HepG2 (cell line): Measurements from ENCODE around the gene OPA3. TPM values are rescaled to one million over a fixed set of nuclear protein-coding genes. Genes with fewer than 3 reads are reported as not detected.
A peak's percentile ranks its signal among the peaks of the same experiment; 100 is the strongest.

Source experiments
- ATAC-seq: fragments of 200-7000 bp; cut with Tn5 transposase; 3 replicates; pipeline ENCODE4 v1.9.1; 2020; ENCODE audit warnings: mild to moderate bottlenecking, moderate library complexity
- BruUV-seq: library from RNA; stranded (reverse); fragments of 400-500 nt; replicated peaks from 2 replicates; lab custom pipeline; 2021; lab: Mats Ljungman, UMichigan
- CTCF ChIA-PET: fragments of 300-600 bp; formaldehyde crosslinking; extraction: SDS; loops from one replicate; lab custom pipeline; 2021; ENCODE audit warnings: low total read pairs, inconsistent platforms, low intra/inter-chr PET ratio; lab: Yijun Ruan, JAX
- POLR2A ChIA-PET: fragments of 350-600 bp; sonication (Branson Sonifier 250); formaldehyde crosslinking; loops from one replicate; lab custom pipeline; 2020; ENCODE audit warnings: antibody characterized with exemption, inconsistent platforms; lab: Yijun Ruan, JAX
- DNase-seq: peaks from one replicate; pipeline ENCODE4 v3.0.0-alpha.2; 2015; ENCODE audit warnings: low spot score
- FAIRE-seq: peaks from 3 replicates; lab custom pipeline; 2011; peaks lifted over from hg19 to GRCh38; lab: Jason Lieb, UNC
- H2AFZ ChIP-seq: one replicate; pipeline ENCODE4 v1.6.1; 2011; ENCODE audit warnings: low read length, inconsistent platforms
- H3K27ac ChIP-seq: fragments of 300-600 bp; 3 replicates; pipeline ENCODE4 v1.8.0; 2011; ENCODE audit warnings: mixed run types, mild to moderate bottlenecking, mixed read lengths, low read length, inconsistent platforms; ENCODE audit not compliant: insufficient read depth; ENCODE audit errors: extremely low read length
- H3K27me3 ChIP-seq, 2 experiments: fragments of 200-600 bp in 1 of 2; 2 replicates in 1 of 2; 3 replicates in 1 of 2; pipeline versions ENCODE4 v1.6.0 to v1.8.0; 2011; ENCODE audit warnings: low read length in 2 of 2, mild to moderate bottlenecking in 2 of 2, moderate library complexity in 2 of 2, inconsistent platforms in 1 of 2; ENCODE audit not compliant: insufficient read depth in 2 of 2, control insufficient read depth in 1 of 2
- H3K36me3 ChIP-seq, 2 experiments: fragments of 200-600 bp in 1 of 2; replicated peaks in 1 of 2; 2 replicates in 1 of 2; 3 replicates in 1 of 2; pipeline versions ENCODE4 v1.5.1 to v1.8.0; 2011; ENCODE audit warnings: low read length in 2 of 2, inconsistent platforms in 1 of 2; ENCODE audit not compliant: insufficient read depth in 2 of 2, control insufficient read depth in 1 of 2
- H3K4me1 ChIP-seq: 2 replicates; pipeline ENCODE4 v1.5.1; 2012; ENCODE audit warnings: low read length, inconsistent platforms; ENCODE audit not compliant: insufficient read depth
- H3K4me2 ChIP-seq: 2 replicates; pipeline ENCODE4 v1.6.0; 2011; ENCODE audit warnings: low read depth, low read length, inconsistent platforms
- H3K4me3 ChIP-seq, 3 experiments: fragments of 200-600 bp in 1 of 3; sonication (generic), shearing (Covaris generic) in 1 of 3; replicated peaks in 1 of 3; 2 replicates each; pipeline ENCODE4 v1.5.1; 2011 to 2016; ENCODE audit warnings: low read length in 3 of 3, inconsistent platforms in 2 of 3, low read depth in 2 of 3, mild to moderate bottlenecking in 2 of 3, control low read depth in 1 of 3, mixed read lengths in 1 of 3; ENCODE audit not compliant: insufficient read depth in 1 of 3
- H3K79me2 ChIP-seq: one replicate; pipeline ENCODE4 v1.6.1; 2011; ENCODE audit warnings: low read length, inconsistent platforms; ENCODE audit not compliant: insufficient read depth
- H3K9ac ChIP-seq: 2 replicates; pipeline ENCODE4 v1.6.0; 2011; ENCODE audit warnings: mild to moderate bottlenecking, low read depth, low read length, inconsistent platforms; ENCODE audit not compliant: insufficient read depth
- H3K9me3 ChIP-seq: 2 replicates; pipeline ENCODE4 v1.5.1; 2012; ENCODE audit warnings: mild to moderate bottlenecking, low read length
- H4K20me1 ChIP-seq: 2 replicates; pipeline ENCODE4 v1.6.0; 2011; ENCODE audit warnings: inconsistent platforms, mild to moderate bottlenecking, low read length, moderate library complexity; ENCODE audit not compliant: insufficient read depth
- AGO2 ChIP-seq: fragments of 200-400 bp; formaldehyde crosslinking; optimal IDR thresholded peaks from 2 replicates; pipeline ENCODE3; 2017; ENCODE audit warnings: mild to moderate bottlenecking, low read depth, low read length, moderate library complexity
- ARNT2 ChIP-seq: sonication (generic); formaldehyde crosslinking; IDR thresholded peaks from 2 replicates; pipeline ENCODE4 v1.8.0; 2022; ENCODE audit warnings: mild to moderate bottlenecking, low read depth, missing genetic modification reagents, moderate library complexity
- DNMT3B ChIP-seq: conservative IDR thresholded peaks from 2 replicates; pipeline ENCODE4 v1.6.1; 2016; ENCODE audit warnings: missing biosample characterization, control low read depth
- EZH2 ChIP-seq: conservative IDR thresholded peaks from 2 replicates; pipeline ENCODE4 v1.6.1; 2012; ENCODE audit warnings: mild to moderate bottlenecking, low read depth, low read length, moderate library complexity
- FLYWCH1 ChIP-seq: sonication (generic); formaldehyde crosslinking; IDR thresholded peaks from 2 replicates; pipeline ENCODE4 v1.8.1; 2023; ENCODE audit warnings: mild to moderate bottlenecking, missing genetic modification reagents
- GATA4 ChIP-seq: sonication (generic); IDR thresholded peaks from 2 replicates; pipeline ENCODE4 v1.6.1; 2016; ENCODE audit warnings: antibody characterized with exemption, low read depth, borderline replicate concordance
- IRX3 ChIP-seq: sonication (generic); formaldehyde crosslinking; IDR thresholded peaks from 2 replicates; pipeline ENCODE4 v1.8.1; 2023; ENCODE audit warnings: mild to moderate bottlenecking, low read depth, missing genetic modification reagents, borderline replicate concordance
- MTF2 ChIP-seq: sonication (generic); formaldehyde crosslinking; IDR thresholded peaks from 2 replicates; pipeline ENCODE4 v1.5.0; 2020; ENCODE audit warnings: missing genetic modification reagents, borderline replicate concordance
- PHF21A ChIP-seq: sonication (generic); formaldehyde crosslinking; IDR thresholded peaks from 2 replicates; pipeline ENCODE4 v1.5.0; 2020; ENCODE audit warnings: mild to moderate bottlenecking, missing genetic modification reagents
- PTBP1 ChIP-seq: fragments of 200-400 bp; formaldehyde crosslinking; IDR thresholded peaks from 2 replicates; pipeline ENCODE4 v1.6.1; 2018; ENCODE audit warnings: low read length, low read depth; ENCODE audit not compliant: poor library complexity, severe bottlenecking
- REL ChIP-seq: sonication (generic); formaldehyde crosslinking; conservative IDR thresholded peaks from 2 replicates; pipeline ENCODE4 v1.8.0; 2022; ENCODE audit warnings: mild to moderate bottlenecking, missing genetic modification reagents, moderate library complexity
- SSRP1 ChIP-seq: IDR thresholded peaks from 2 replicates; pipeline ENCODE4 v1.6.1; 2016; ENCODE audit warnings: control low read depth
- TARDBP ChIP-seq: sonication (generic); formaldehyde crosslinking; IDR thresholded peaks from 2 replicates; pipeline ENCODE4 v1.8.0; 2022; ENCODE audit warnings: mild to moderate bottlenecking, missing genetic modification reagents
- THRA ChIP-seq: sonication (generic); formaldehyde crosslinking; IDR thresholded peaks from 2 replicates; pipeline ENCODE4 v1.4.0; 2020; ENCODE audit warnings: missing genetic modification reagents, borderline replicate concordance
- ZBTB20 ChIP-seq: sonication (generic); formaldehyde crosslinking; IDR thresholded peaks from 2 replicates; pipeline ENCODE4 v1.8.1; 2023; ENCODE audit warnings: missing genetic modification reagents, low read depth, mild to moderate bottlenecking, borderline replicate concordance
- ZNF121 ChIP-seq: sonication (generic); formaldehyde crosslinking; IDR thresholded peaks from 2 replicates; pipeline ENCODE4 v1.5.0; 2020; ENCODE audit warnings: mild to moderate bottlenecking, missing genetic modification reagents
- ZNF335 ChIP-seq: sonication (generic); formaldehyde crosslinking; IDR thresholded peaks from 2 replicates; pipeline ENCODE4 v1.4.0; 2020; ENCODE audit warnings: missing genetic modification reagents
- ZNF468 ChIP-seq: sonication (generic); formaldehyde crosslinking; IDR thresholded peaks from 2 replicates; pipeline ENCODE4 v1.8.0; 2022; ENCODE audit warnings: mild to moderate bottlenecking, moderate library complexity, missing genetic modification reagents
- ZNF652 ChIP-seq: IDR thresholded peaks from 2 replicates; pipeline ENCODE4 v1.6.1; 2016; ENCODE audit warnings: low read depth, borderline replicate concordance
- ZNF768 ChIP-seq: sonication (generic); formaldehyde crosslinking; IDR thresholded peaks from 2 replicates; pipeline ENCODE4 v1.4.0; 2020; ENCODE audit warnings: missing genetic modification reagents
- ZNF777 ChIP-seq: sonication (generic); formaldehyde crosslinking; IDR thresholded peaks from 2 replicates; pipeline ENCODE4 v1.4.0; 2020; ENCODE audit warnings: missing genetic modification reagents
- ZNF839 ChIP-seq: sonication (generic); formaldehyde crosslinking; IDR thresholded peaks from 2 replicates; pipeline ENCODE4 v1.4.0; 2020; ENCODE audit warnings: missing genetic modification reagents, mild to moderate bottlenecking, borderline replicate concordance
- WGBS: methylation state at CpG from one replicate; pipeline ENCODE4 v1.1.6; 2017; ENCODE audit warnings: low lambda C conversion rate; 5-methylcytosine and 5-hydroxymethylcytosine counted together
- in situ Hi-C: cut with HindIII; loops from 2 replicates; pipeline ENCODE4 v1.10.0; 2017; ENCODE audit warnings: low pct_unique_long_range_greater_than_20kb; ENCODE audit not compliant: extremely low pct_ligation_motif_present
- intact Hi-C: fragments of 100-400 bp; cut with micrococcal nuclease; formaldehyde crosslinking; loops from one replicate; pipeline ENCODE4 v1.10.0; 2022; ENCODE audit not compliant: unreplicated experiment
- polyA plus RNA-seq, 8 experiments: library from polyadenylated mRNA; depleted of rRNA in 3 of 8; stranded (reverse) in 7 of 8; unstranded in 1 of 8; fragments of >200 nt; fragmentation: Illumina TruSeq in 4 of 8; extraction: Trizol in 4 of 8; gene quantifications; 2 replicates each; pipeline versions ENCODE4 v1.2.1 to v1.2.3, GENCODE V29; 2011 to 2016; ENCODE audit warnings: low read depth in 4 of 8, missing spikeins in 1 of 8, mixed read lengths in 1 of 8; ENCODE audit not compliant: insufficient read depth in 1 of 8
- total RNA-seq, 5 experiments: library from RNA; depleted of rRNA; stranded (reverse); fragments of >200 nt; fragmentation: Illumina TruSeq; extraction: Trizol; gene quantifications; 2 replicates each; pipeline ENCODE4 v1.2.3, GENCODE V29; 2016; ENCODE audit warnings: low read depth in 1 of 5
- TF ChIP-seq, protein P1 (sequence below): IDR thresholded peaks from 2 replicates; pipeline ENCODE4 v1.6.1; 2012; ENCODE audit warnings: low read depth, low read length, improper control_type of control experiment

Gene OPA3
- total and polyA plus RNA-seq, 2 of the 13 experiments (the other 11 are each of a cell fraction or from before 2014, with no cell fraction given): 8.3 to 17.7 TPM

GRCh38 chr19:45601524-45602374, 17.1 kb upstream of the OPA3 start, which contains the start of gene GPR4:
Gene GPR4 (minus strand): TSS chr19:45602212. CDS start chr19:45591866, 10,346 bp downstream.
- Histone ChIP-seq H3K36me3 (no peaks in the 10 kb centered on the region), H2AFZ (no peak within 1 kb of the TSS), H3K9me3 (no peaks in the 10 kb centered on the region), H4K20me1 (no peaks in the 10 kb centered on the region), H3K9ac (no peak within 1 kb of the TSS), H3K27ac (no peak within 1 kb of the TSS), H3K79me2 (no peaks in the 10 kb centered on the region), H3K27me3 (peaks cover 7 to 55% of the 10 kb centered on the region in 2 experiments), H3K4me1 (peaks cover 2% of the 10 kb centered on the region; the same call in 1 of the 2 replicates), H3K4me2 (peak within 1 kb of the TSS; percentile 23; the same call in 1 of the 2 replicates), H3K4me3 (peak within 1 kb of the TSS in 1 of 3 experiments; percentile 40; a peak in 1 of 6 replicates)
- 14% methylated on average over 19 of the region's 52 CpGs for WGBS
- in situ Hi-C loops (no loop called here), intact Hi-C loops (no loop called here)
- FAIRE-seq: no peak
- ChIA-PET CTCF (no interaction called here), POLR2A (interaction anchor here (1.5 kb wide), 1 partner anchor 11 kb away, joined by 3 read pairs; no protein-coding TSS in a partner anchor)
- peak; percentile 83 for ATAC-seq
- DNase-seq: no peak
- BruUV-seq: no TSS peak
- TF ChIP-seq MTF2 (CRISPR knock-in tag): 0 out of 2 replicates have a peak, but pooled peaks have one; percentile 68
- TF ChIP-seq, protein P1, sequence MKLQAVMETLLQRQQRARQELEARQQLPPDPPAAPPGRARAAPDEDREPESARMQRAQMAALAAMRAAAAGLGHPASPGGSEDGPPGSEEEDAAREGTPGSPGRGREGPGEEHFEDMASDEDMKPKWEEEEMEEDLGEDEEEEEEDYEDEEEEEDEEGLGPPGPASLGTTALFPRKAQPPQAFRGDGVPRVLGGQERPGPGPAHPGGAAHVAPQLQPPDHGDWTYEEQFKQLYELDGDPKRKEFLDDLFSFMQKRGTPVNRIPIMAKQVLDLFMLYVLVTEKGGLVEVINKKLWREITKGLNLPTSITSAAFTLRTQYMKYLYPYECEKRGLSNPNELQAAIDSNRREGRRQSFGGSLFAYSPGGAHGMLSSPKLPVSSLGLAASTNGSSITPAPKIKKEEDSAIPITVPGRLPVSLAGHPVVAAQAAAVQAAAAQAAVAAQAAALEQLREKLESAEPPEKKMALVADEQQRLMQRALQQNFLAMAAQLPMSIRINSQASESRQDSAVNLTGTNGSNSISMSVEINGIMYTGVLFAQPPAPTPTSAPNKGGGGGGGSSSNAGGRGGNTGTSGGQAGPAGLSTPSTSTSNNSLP: no peak
- TF ChIP-seq FLYWCH1 (CRISPR knock-in tag): no peak
- TF ChIP-seq GATA4: no peak
- TF ChIP-seq IRX3 (CRISPR knock-in tag): no peak
- no peak for TF ChIP-seq REL
- no peak for TF ChIP-seq ZNF468 (CRISPR knock-in tag)
- no peak for TF ChIP-seq DNMT3B (CRISPR knock-in tag)
- peak; percentile 81 for TF ChIP-seq ZNF121
- TF ChIP-seq SSRP1 (CRISPR knock-in tag): no peak
- TF ChIP-seq AGO2: no peak
- TF ChIP-seq TARDBP (CRISPR knock-in tag): no peak
- TF ChIP-seq PHF21A (CRISPR knock-in tag): no peak
- TF ChIP-seq ZNF335 (CRISPR knock-in tag): no peak
- peak; percentile 35; the same call in 1 of the 2 replicates for TF ChIP-seq EZH2
- no peak for TF ChIP-seq THRA
- peak; percentile 87; the same call in 1 of the 2 replicates for TF ChIP-seq ZNF652 (CRISPR knock-in tag)
- no peak for TF ChIP-seq ARNT2 (CRISPR knock-in tag)
- TF ChIP-seq ZBTB20 (CRISPR knock-in tag): no peak
- no peak for TF ChIP-seq PTBP1
- no peak for TF ChIP-seq ZNF839
- TF ChIP-seq ZNF768: peak; percentile 27; the same call in 1 of the 2 replicates
- peak; percentile 89 for TF ChIP-seq ZNF777 (CRISPR knock-in tag)
